GM12873 (cell line): ENCODE results near the gene SESTD1.

Source experiments
- TF ChIP-seq, protein P1 (sequence below): IDR thresholded peaks from 2 replicates; pipeline ENCODE4 v1.5.1; 2012; ENCODE audit warnings: low read depth, mild to moderate bottlenecking, moderate library complexity, low read length, control low read depth; ENCODE audit not compliant: insufficient read depth; ENCODE audit errors: missing control alignments

Gene SESTD1

DNA sequence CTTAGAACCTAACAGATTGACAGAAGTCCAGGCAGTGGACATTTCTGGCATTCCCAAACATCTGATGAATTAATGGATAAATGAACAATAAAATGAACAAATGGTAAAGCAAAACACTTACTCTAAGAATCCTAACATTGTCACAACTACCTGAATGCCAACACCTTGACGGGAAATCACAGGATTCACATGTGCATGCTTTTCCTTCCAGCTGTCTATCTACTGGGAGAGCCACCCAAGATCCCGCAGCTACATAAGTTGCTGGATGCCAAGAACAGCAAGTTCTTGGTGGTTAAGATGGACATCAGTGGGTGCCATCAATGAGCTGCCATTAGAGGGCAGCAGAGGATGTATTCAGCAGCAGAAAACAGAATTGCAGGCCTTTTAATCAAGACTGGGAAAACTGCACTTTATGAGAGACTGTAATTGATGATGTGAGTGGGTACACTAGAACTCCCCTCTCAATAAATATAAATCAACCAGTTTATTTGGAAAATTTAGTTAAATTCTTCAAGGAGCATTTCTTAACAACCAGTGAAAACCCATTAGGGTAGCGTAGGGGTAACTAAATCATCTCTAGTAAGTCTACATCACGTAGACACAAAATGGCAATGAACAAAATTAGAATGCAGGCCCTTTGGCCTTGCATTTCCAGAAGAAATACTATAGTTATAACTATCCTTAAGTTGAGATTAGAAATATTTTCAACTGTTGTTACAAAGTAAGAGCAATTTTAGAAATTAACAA lies 45.6 kb downstream of the SESTD1 start:
- TF ChIP-seq, protein P1, sequence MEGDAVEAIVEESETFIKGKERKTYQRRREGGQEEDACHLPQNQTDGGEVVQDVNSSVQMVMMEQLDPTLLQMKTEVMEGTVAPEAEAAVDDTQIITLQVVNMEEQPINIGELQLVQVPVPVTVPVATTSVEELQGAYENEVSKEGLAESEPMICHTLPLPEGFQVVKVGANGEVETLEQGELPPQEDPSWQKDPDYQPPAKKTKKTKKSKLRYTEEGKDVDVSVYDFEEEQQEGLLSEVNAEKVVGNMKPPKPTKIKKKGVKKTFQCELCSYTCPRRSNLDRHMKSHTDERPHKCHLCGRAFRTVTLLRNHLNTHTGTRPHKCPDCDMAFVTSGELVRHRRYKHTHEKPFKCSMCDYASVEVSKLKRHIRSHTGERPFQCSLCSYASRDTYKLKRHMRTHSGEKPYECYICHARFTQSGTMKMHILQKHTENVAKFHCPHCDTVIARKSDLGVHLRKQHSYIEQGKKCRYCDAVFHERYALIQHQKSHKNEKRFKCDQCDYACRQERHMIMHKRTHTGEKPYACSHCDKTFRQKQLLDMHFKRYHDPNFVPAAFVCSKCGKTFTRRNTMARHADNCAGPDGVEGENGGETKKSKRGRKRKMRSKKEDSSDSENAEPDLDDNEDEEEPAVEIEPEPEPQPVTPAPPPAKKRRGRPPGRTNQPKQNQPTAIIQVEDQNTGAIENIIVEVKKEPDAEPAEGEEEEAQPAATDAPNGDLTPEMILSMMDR: peak; percentile 87

DNA sequence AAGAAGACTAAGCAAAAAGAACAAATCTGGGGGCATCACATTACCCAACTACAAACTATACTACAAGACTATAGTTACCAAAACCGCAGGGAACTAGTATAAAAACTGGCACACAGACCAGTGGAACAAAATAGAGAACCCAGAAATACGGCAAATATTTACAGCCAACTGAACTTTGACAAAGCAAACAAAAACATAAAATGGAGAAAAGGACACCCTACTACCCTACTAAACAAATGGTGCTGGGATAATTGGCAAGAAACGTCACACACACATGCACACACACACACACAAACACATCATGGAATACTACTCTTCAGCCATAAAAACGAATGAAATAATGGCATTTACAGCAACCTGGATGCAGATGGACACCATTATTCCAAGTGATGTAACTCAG lies 53.3 kb downstream of the SESTD1 start:
- TF ChIP-seq, protein P1: no peak

DNA sequence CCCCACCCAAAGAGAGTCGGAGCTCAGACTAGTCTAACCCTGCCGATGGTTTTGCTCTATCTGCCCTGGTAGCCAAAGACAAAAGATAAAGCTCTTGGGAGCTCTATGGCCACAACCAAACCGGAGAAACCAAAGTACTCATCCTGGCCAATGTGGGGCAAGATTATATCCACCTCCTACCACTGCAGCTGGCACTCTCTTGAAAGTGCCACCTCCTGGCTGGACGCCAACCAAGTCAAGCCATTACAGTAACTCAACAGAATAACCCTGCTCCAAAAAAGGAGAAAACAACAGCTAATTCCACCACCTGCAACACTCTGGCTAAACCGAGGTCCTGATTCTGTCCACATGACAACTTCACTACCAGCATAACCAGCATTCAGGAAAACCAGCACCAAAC lies 57.6 kb downstream of the SESTD1 start:
- TF ChIP-seq, protein P1: no peak

DNA sequence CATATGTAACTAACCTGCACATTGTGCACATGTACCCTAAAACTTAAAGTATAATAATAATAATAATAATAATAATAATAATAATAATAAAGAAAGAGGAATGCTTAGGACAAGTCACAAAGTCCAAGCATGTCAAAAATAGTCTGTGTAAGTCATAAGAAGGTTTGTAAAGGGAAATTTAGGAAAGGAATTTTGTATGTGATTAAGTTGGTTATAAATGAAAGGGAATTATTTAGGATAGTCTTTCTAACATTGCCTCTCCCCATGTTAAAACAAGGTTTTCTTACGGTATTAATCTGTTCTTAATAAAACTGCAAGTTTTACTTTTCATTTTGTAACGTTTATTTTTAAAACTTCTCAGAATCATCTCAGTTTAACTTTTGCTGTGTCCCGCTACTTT lies 62.8 kb downstream of the SESTD1 start:
- TF ChIP-seq, protein P1: no peak

DNA sequence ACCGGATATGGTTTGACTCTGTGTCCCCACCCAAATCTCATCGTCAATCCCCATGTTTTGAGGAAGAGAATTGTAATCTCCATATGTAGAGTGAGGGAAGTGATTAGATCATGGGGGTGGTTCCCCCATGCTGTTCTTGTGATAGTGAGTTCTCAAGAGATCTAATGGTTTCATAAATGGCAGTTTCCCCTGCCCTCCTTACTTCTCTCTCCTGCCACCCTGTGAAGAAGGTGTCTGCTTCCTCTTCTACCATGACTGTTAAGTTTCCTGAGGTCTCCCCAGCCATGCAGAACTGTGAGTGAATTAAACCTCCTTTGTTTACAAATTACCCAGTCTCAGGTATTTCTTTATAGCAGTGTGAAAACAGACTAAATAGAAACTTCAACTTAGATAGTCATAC lies 69.5 kb downstream of the SESTD1 start:
- TF ChIP-seq, protein P1: no peak

DNA sequence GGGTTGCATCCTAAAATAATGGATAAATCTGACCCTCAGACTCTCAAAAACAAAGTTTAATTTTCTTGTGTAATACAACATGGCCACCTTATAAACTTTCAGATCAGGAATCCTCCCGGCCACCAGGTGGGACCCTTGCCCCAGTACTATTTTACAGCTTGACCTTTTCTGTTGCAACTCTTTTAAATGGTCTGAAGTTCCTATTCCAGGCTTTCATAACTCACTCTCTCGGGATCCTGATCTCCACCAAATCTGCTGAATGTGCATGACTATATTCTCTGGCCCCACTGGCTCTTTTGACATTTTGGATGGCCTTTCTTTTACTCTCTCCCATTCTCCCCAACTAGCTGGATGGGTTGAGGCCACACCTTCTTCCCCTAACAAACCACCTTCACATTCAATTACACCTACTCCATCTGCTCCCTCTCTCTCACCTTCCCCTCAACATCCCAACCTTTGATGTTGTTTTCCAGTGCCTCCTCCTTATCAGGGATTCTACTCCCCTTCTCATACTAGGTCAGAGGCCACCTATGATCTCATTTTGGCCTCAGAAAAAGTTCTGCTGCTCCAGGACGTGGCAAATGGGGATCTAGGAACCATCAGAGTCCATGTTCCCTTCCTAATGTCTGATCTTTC lies 70.8 kb downstream of the SESTD1 start:
- TF ChIP-seq, protein P1: no peak

DNA sequence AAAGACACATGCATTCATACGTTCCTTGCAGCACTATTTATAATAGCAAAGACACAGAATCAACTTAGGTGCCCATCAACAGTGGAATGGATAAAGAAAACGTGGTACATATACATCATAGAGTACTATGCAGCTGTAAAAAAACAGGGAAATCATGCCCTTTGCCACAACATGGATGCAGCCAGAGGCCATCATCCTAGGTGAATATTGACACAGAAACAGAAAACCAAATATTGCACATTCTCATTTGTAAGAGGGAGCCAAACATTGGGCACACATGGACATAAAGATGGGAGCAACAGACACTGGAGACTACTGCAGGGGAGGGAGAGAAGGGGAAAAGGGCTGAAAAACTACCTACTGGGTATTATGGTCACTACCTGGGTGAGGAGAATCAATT lies 73.5 kb downstream of the SESTD1 start:
- TF ChIP-seq, protein P1: no peak
